AG10803 (cell line): ENCODE results near the gene DNAL1.
"Not testable (repeated sequence)": the region's sequence is repeated elsewhere in the genome, so short reads cannot be mapped to it uniquely, and the experiment has no call there.

Experiments
- DNase-seq: peaks from one replicate; pipeline ENCODE4 v3.0.0; 2010; ENCODE audit warnings: low read depth
- H3K4me3 ChIP-seq: 2 replicates; pipeline ENCODE4 v1.5.1; 2011; ENCODE audit warnings: mild to moderate bottlenecking, low read length, control low read depth
- CTCF ChIP-seq: conservative IDR thresholded peaks from 2 replicates; pipeline ENCODE4 v1.5.1; 2011; ENCODE audit warnings: mild to moderate bottlenecking, low read length, control low read depth, inconsistent platforms

DNAL1 gene

DNA sequence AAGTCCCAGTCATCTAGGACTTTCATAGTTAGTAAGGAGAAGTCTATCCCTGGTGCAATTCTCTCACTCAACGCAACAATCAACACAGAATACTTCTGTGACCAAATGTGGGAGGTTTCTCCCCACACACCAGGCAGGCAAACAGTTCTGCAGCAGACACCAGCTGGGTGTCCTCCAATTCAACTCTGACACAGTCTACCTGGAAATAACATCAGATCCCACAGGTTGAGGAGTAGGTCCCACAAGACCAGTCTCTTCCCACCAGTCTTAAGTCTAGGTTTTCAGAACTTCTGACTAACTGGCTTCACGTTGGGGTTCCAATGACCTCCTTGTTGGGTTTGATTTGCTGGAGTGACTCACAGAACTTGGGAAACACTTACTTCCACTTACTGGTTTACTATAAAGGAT, 17.6 kb upstream of the DNAL1 start:
- H3K4me3 ChIP-seq, result no peak overlapping the region
- TF ChIP-seq CTCF, result no peak
- no peak for DNase-seq

DNA sequence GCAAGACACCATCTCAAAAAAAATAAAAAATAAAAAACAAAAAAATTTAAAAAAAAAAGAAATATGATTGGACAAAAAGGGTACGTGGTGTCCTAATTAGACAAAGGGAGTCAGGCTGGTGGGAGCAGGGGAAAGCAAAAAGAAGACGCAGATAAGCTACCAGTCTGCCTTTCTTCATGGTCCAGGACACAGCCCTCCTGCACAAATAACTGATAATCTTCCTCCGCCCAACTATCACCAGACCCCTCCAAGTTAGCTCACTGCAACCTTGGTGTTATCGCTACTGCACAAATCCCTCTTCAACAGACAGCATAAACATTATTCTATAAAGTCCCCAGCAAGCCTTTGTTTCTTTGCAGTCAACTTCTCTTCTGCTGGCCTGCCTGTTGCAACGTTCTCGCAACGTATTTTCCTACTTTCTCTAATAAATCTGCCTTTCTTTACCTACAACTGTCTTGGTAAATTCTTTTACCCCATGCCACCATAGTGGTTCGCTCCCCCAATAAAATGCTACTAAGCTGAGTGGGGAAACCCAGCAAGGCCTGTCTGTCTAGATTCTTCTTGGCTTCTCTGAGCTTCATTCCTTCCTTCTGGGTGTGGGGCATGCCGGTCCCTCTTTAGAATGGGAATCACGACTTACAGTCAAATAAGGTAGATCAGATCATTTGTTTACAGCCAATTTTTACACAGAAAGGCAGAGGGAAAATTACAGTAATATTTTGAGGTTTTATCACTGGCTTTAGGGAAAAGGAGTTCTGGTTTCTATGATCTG, 14.6 kb upstream of the DNAL1 start:
- no peak for DNase-seq
- TF ChIP-seq CTCF, result no peak
- no peak overlapping the region for H3K4me3 ChIP-seq

DNA sequence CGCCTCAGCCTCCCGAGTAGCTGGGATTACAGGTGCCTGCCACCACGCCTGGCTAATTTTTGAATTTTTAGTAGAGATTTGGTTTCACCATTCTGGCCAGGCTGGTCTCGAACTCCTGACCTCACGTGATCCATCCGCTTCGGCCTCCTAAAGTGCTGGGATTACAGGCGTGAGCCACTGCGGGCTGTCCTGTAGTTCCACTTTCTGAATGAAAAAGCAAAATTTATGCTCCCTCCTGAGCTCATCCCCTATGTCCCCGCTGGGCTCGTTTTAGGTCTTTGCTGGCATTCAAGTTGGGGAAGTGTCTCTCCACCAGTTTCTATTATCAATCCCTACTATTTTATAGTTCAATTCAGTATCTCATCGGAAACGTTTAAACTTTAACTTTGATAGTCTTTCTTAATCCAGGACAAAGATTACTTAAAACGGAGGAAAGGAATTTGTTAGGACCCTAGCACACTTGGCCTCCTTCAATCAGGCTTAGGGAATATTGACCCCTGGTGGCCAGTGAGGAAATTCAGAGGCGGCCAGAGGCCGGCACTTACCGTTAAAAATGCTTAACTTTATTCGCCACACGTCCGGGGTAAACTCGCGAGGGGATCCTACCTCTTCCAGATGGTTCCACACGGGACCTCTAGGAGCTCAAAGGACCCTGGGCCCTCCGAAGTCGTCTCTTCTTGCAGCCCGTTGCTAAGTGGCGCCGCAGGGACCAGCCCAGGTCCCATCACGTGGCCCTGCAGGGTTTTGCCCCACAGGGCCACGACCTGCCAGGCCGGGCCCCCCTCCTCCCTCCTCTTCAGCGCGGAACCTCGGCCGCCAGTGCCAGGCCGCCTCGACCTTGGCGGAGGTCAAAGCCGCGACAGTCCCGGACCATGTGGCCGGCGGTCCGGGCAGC, 11.4 kb upstream of the DNAL1 start:
- peak; percentile 65 for DNase-seq
- TF ChIP-seq CTCF, result peak; percentile 90
- H3K4me3 ChIP-seq, result peak overlapping the region; percentile 52

- TF ChIP-seq CTCF, result no peak
- H3K4me3 ChIP-seq, result peak overlapping the region; percentile 52
- no peak for DNase-seq
These were observed 10.6 kb upstream of the DNAL1 start for GRCh38 chr14:73634011-73634833.

DNA sequence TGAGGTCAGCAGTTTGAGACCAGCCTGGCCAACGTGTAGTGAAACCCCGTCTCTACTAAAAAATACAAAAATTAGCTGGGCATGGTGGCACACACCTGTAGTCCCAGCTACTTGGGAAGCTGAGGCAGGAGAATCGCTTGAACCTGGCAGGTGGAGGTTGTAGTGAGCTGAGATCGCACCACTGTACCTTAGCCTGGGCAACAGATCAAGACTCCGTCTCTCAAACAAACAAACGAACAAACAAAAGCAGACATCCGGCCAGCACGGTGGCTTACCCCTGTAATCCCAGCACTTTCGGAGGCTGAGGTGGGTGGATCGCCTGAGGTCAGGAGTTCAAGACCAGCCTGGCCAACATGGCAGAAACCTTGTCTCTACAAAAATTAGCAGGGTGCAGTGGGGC, 8.4 kb upstream of the DNAL1 start:
- H3K4me3 ChIP-seq, DNase-seq: not testable (repeated sequence)

GRCh38 chr14:73637830-73638229, 7.0 kb upstream of the DNAL1 start:
- no peak for DNase-seq
- TF ChIP-seq CTCF, result no peak
- H3K4me3 ChIP-seq, result no peak overlapping the region

DNA sequence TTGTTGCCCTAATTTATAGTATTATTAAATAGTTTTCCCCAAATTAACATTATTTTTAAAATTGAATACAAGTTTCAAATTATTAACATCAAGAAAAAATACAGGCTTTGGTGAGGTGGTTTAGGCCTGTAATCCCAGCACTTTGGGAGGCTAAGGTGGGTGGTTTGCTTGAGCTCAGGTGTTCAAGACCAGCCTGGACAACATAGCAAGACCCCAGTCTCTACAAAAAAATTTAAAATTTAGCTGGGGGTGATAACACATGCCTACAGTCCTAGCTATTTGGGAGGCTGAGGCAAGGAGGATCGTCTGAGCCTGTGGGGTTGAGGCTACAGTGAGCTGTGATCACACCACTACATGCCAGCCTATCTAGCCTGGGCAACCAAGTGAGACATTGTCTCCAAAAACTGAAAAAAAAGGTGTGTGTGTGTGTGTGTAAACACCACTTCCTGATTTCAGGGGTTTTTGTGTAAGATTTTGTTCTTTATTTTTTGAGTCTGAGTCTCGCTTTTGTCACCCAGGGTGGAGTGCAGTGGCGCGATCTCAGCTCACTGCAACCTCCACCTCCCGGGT, 3.9 kb upstream of the DNAL1 start:
- TF ChIP-seq CTCF, result no peak
- no peak overlapping the region for H3K4me3 ChIP-seq
- DNase-seq, result no peak
